GM21381 (cell line): ENCODE results near the gene RHEX.

ENCODE experiments used
- ATAC-seq: cut with Tn5 transposase; IDR thresholded peaks from one replicate; pipeline ENCODE4 v1.9.1; 2021; ENCODE audit warnings: mild to moderate bottlenecking, moderate library complexity; ENCODE audit not compliant: unreplicated experiment

RHEX gene

DNA sequence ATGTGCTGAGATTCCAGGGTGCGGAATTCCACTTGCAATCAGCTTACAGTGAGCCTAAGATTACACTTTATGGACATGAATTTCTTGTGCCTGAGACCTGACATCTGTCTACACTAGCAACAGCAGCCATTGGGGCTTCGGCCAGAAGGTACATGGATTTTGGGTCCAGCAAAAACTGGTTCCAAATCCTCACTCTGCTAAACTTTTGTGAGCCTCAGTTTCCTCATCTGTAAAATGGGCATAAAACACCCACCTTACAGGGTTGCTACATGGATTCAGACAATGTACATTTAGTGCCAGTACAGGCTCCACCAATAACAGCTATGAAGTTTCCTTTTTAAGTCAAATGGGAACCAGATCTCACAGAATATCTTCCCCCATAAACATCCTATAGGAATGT, 30.8 kb downstream of the RHEX start:
- ATAC-seq = no peak

GRCh38 chr1:206087091-206087490, 34.1 kb downstream of the RHEX start:
- ATAC-seq = no peak

GRCh38 chr1:206089341-206089740, 36.4 kb downstream of the RHEX start:
- no peak for ATAC-seq

GRCh38 chr1:206094024-206094423, 41.1 kb downstream of the RHEX start:
- no peak for ATAC-seq

GRCh38 chr1:206097381-206097780, 44.4 kb downstream of the RHEX start:
- ATAC-seq = no peak

DNA sequence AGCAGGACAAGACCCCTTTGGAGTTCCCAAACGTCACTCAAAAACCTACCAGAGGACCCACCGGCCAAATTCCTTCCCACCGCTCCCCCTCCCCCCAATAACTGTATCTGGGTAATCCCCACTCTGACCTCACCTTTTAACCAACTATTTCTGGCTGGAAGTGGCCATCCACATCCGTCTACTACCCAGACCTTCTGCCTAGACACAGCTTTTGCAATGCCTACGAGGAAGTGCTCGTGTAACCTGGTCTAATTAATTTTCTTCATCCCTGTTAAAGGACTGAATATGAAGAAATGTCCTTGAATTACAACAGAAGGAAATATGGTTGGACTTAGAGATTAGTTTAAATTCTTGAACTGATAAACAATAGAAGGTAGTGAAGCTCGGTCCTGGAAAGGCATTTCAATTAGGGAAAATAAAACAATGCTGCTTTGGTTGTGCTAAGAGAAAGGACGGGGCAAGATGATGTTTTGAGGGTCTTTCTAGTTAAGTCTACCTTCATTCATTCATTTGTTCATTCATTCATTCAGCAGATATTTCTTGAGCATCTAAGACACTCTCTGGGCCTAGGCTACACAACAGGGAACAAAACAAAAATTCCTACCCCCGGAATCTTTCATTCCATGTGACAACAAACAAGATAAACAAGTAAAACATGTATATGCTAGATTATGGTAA, 45.4 kb downstream of the RHEX start:
- ATAC-seq = no peak

- ATAC-seq = no peak
These were observed 47.3 kb downstream of the RHEX start for GRCh38 chr1:206100226-206100815.

DNA sequence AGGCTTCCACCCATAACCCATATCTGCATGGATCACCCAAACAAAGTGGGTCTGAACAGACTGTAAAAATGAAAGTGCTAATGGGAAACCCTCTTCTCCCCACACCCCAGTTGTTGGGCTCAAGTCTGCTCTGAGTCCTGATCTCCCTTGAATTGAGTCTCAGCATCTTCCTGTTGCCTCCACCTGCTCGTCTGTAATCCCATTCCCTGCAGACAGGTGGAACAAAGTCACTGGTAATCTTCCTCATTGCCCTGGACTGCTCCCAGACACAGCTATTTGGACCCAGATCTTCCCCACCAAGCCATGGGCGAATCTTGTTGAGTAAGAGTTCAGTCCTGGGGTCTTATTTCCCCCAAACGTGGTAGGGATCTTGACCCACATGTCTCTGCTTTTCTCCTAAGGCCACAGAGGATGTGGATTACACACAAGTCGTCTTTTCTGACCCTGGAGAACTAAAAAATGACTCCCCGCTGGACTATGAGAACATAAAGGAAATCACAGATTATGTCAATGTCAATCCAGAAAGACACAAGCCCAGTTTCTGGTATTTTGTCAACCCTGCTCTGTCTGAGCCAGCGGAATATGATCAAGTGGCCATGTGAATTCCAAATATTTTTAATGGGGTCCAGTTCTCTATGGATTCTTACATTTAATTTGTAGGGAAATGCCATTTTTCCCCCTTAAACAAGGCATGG, 48.5 kb downstream of the RHEX start:
- no peak for ATAC-seq

DNA sequence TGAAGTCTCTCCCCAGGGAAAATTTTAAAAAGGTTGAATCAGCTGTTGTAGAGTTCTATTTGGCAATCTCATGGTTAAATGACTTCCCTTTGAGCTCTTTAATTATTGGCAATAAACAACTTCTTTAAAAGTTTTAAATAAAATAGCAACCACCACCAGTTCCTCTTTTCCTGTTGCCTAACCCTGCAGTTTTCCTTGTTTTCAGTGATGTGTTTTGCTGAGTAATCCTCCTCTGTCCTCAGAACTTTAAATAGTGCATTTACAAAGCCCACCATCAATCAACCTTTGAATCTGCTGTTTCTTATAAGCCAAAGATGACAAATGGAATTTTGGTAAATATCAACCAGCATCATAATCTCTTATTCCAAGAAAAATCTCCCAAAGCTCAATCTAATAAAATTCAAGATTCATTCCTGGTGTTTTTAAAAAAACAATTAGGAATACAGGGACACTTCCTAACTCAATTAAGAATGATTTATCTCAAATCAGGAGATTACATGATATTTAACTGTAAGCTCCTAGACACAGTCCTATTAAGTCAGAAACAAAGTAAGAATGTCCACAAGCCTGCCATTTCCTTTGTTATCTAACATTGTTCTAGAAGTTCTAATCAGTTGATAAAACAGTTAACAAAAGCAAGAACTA, 49.4 kb downstream of the RHEX start:
- ATAC-seq = no peak

GRCh38 chr1:206103979-206104378, 51.0 kb downstream of the RHEX start:
- ATAC-seq = no peak

GRCh38 chr1:206105464-206105995, 52.6 kb downstream of the RHEX start:
- ATAC-seq = no peak

- ATAC-seq = peak; percentile 70
These were observed 53.6 kb downstream of the RHEX start for GRCh38 chr1:206106328-206107167.

DNA sequence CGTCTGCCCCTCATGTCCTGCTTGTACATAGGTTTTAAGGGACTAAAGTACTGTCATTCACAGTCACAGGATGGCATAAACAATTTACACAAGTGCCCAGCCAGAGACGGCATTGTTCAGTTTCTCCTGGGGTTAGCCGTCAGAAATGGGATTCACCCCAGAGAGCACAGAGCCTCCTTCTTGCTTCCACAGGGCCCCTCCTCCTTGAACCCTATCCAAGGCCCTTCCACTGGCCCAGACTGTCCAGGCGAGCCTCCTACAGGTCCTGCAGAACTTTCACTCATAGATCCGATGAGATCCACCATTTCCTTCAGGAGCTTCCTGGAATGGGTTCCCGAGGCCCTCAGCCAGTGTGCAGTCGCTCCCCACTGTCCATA, 54.2 kb downstream of the RHEX start:
- ATAC-seq = no peak

GRCh38 chr1:206108635-206109034, 55.7 kb downstream of the RHEX start:
- no peak for ATAC-seq

DNA sequence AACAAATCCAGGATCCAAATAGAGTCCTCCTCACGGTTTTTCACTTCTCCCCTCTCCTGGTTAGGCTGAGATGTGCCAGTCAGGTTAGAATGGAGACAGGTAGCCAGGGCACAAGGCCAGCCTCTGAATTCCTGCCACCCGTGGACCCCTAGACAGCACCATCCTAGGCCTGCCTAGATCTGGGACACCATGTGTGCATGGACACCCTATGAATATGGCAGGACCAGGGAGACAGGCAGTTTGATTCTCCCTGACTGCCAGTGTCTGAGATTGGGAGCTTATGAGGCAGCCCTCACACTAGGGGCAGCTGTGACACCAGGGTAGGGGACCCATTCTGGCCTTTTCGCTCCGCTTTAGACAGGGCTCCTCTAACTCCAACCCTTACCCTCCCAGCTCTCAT, 56.7 kb downstream of the RHEX start:
- no peak for ATAC-seq

DNA sequence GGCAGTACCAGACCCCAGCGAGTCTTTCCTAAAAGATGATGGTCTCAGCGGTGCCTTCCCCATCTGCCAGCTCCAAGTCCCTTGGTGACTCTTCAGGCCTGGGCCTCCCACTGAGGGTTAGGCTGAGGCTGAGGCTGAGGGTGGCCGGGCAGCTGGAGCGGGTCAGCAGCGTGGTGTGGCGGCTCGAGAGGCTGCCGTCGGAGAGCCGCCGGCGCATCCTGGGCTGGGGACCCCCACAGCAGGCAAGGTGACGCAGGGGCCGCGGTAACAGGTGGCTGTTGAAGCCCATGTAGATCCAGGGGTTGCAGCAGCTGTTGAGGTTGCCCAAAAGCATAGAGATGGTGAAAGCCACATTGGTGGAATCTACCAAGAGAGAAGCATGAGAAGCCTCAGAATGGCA, 57.2 kb downstream of the RHEX start:
- no peak for ATAC-seq

DNA sequence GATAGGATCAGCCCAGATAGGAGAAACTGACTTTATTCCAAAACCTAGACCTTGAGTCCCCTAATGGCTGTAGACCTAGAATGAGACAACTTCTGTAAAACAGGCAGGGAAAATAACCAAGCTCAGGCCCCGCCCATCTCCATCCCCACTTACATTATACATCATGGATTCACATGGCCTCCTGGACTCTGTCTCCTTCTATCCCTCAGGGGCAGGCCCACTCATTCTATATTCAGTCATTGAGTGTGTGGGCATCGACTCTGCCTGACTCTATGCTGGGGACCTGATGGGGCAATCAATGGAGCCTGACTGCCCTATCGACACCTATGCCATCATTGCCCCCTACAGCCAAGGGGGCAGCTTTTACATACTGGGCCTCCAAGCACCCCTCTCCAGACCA, 57.8 kb downstream of the RHEX start:
- ATAC-seq = no peak

- ATAC-seq = no peak
These were observed 58.4 kb downstream of the RHEX start for GRCh38 chr1:206111271-206111927.

GRCh38 chr1:206112600-206113301, 59.8 kb downstream of the RHEX start:
- no peak for ATAC-seq
